HEK293 (cell line): ENCODE measurements around the gene PRMT7.

Experiments
- CTCF ChIA-PET: fragments of 350-600 bp; formaldehyde crosslinking; extraction: SDS; loops from one replicate; lab custom pipeline; 2021; ENCODE audit warnings: antibody characterized with exemption; lab: Yijun Ruan, JAX
- POLR2A ChIA-PET: fragments of 300-600 bp; formaldehyde crosslinking; extraction: SDS; loops from one replicate; lab custom pipeline; 2020; ENCODE audit warnings: antibody characterized with exemption, inconsistent platforms; lab: Yijun Ruan, JAX
- H3K27ac ChIP-seq: fragments of 200-500 bp; sonication (Bioruptor generic); 2 replicates; pipeline ENCODE4 v1.5.1; 2014; ENCODE audit warnings: low read depth, low read length, control low read depth, inconsistent platforms; ENCODE audit errors: extremely low read depth
- H3K36me3 ChIP-seq, 2 experiments: fragments of 200-500 bp in 1 of 2; sonication (Bioruptor generic) in 1 of 2; 1 replicate in 1 of 2; 2 replicates in 1 of 2; pipeline ENCODE4 v1.5.1; 2014 to 2017; ENCODE audit warnings: inconsistent platforms in 2 of 2, low read length in 2 of 2; ENCODE audit not compliant: control insufficient read depth in 2 of 2, insufficient read depth in 1 of 2
- H3K4me1 ChIP-seq: fragments of 200-500 bp; sonication (Bioruptor generic); 2 replicates; pipeline ENCODE4 v1.5.1; 2014; ENCODE audit warnings: mild to moderate bottlenecking, low read length, inconsistent platforms; ENCODE audit not compliant: control insufficient read depth, insufficient read depth
- H3K4me3 ChIP-seq: 2 replicates; pipeline ENCODE4 v1.5.1; 2011; ENCODE audit warnings: low read depth, mild to moderate bottlenecking, control low read depth, low read length, moderate library complexity
- H3K9me3 ChIP-seq: fragments of 200-500 bp; sonication (Bioruptor generic); 2 replicates; pipeline ENCODE4 v1.5.1; 2014; ENCODE audit warnings: low read depth, low read length, inconsistent platforms; ENCODE audit not compliant: control insufficient read depth, insufficient read depth
- FEZF1 ChIP-seq: fragments of 450-650 bp; formaldehyde crosslinking; IDR thresholded peaks from 2 replicates; pipeline ENCODE4 v1.5.1; 2016; ENCODE audit warnings: missing biosample characterization, missing genetic modification characterization
- IKZF3 ChIP-seq: fragments of 450-650 bp; IDR thresholded peaks from 2 replicates; pipeline ENCODE4 v1.5.0; 2018; ENCODE audit warnings: missing biosample characterization, mild to moderate bottlenecking, missing genetic modification characterization, moderate library complexity
- MZF1 ChIP-seq: fragments of 450-650 bp; formaldehyde crosslinking; IDR thresholded peaks from 2 replicates; pipeline ENCODE4 v1.5.1; 2017; ENCODE audit warnings: missing biosample characterization, missing genetic modification characterization, borderline replicate concordance
- REPIN1 ChIP-seq: fragments of 450-650 bp; formaldehyde crosslinking; IDR thresholded peaks from 2 replicates; pipeline ENCODE4 v1.5.1; 2017; ENCODE audit warnings: missing biosample characterization, missing genetic modification characterization, low read depth
- ZBTB11 ChIP-seq: fragments of 450-650 bp; formaldehyde crosslinking; conservative IDR thresholded peaks from 2 replicates; pipeline ENCODE4 v1.5.1; 2016; ENCODE audit warnings: low read depth, missing biosample characterization, missing genetic modification characterization
- ZNF558 ChIP-seq: fragments of 450-650 bp; formaldehyde crosslinking; IDR thresholded peaks from 2 replicates; pipeline ENCODE4 v1.5.1; 2016; ENCODE audit warnings: missing biosample characterization, missing genetic modification characterization
- ZNF561 ChIP-seq: fragments of 450-650 bp; IDR thresholded peaks from 2 replicates; pipeline ENCODE4 v1.5.1; 2018; ENCODE audit warnings: missing biosample characterization, missing genetic modification characterization, borderline replicate concordance
- TF ChIP-seq, protein P1 (sequence below): fragments of 450-650 bp; IDR thresholded peaks from 2 replicates; pipeline ENCODE4 v1.5.1; 2018; ENCODE audit warnings: missing biosample characterization, mild to moderate bottlenecking, missing genetic modification characterization

PRMT7 gene

DNA sequence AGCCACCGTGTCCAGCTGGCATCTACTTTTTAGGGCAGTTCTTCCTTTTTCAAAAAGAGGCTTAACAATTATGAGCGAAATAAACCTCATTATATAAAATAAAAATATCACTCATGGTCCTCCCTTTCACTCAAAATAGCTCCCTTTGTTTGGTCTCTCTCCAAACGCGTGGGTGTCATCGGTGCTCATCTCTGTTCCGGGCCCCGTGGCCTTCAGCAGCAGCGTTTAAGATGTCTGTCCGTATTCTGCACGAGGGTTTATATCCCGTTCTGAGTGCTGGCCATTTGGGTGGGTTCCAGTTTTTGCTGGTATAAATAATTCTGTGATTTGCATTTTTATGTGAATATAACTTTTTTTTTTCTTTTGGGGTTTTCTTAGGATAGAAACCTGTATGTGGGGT lies 33.4 kb downstream of the PRMT7 start:
- Histone ChIP-seq H3K36me3 (peaks cover 24 to 94% of the 10 kb centered on the region in 2 experiments; a peak in 2 of 3 replicates), H3K4me3 (no peak overlapping the region), H3K9me3 (no peaks in the 10 kb centered on the region), H3K4me1 (no peaks in the 10 kb centered on the region), H3K27ac (no peak overlapping the region)
- POLR2A ChIA-PET, result interaction anchor here (1.0 kb wide), 1 partner anchor 33 kb away, joined by 3 read pairs; the partner anchor contains the start of genes PRMT7 and SLC7A6OS
- CTCF ChIA-PET, result interaction anchor here (1.1 to 1.4 kb wide), 2 partner anchors 53 to 82 kb away, joined by 3 to 5 read pairs; no protein-coding TSS in a partner anchor
- TF ChIP-seq FEZF1 (no peak), MZF1 (tag by site-specific recombination) (no peak), REPIN1 (tag by site-specific recombination) (no peak)
- TF ChIP-seq, protein P1, sequence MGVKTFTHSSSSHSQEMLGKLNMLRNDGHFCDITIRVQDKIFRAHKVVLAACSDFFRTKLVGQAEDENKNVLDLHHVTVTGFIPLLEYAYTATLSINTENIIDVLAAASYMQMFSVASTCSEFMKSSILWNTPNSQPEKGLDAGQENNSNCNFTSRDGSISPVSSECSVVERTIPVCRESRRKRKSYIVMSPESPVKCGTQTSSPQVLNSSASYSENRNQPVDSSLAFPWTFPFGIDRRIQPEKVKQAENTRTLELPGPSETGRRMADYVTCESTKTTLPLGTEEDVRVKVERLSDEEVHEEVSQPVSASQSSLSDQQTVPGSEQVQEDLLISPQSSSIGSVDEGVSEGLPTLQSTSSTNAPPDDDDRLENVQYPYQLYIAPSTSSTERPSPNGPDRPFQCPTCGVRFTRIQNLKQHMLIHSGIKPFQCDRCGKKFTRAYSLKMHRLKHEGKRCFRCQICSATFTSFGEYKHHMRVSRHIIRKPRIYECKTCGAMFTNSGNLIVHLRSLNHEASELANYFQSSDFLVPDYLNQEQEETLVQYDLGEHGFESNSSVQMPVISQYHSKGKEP (tag by site-specific recombination), result no peak

- H3K9me3 ChIP-seq, result no peaks in the 10 kb centered on the region
- POLR2A ChIA-PET, result interaction anchor here (0.7 kb wide), 1 partner anchor 527 kb away, joined by 3 read pairs; no protein-coding TSS in a partner anchor
- peaks cover 24 to 94% of the 10 kb centered on the region in 2 experiments; a peak in 2 of 3 replicates for H3K36me3 ChIP-seq
- TF ChIP-seq ZNF561 (tag by site-specific recombination), result no peak
- H3K27ac ChIP-seq, result no peak overlapping the region
- CTCF ChIA-PET, result interaction anchor here (0.9 kb wide), 1 partner anchor 28 kb away, joined by 3 read pairs; no protein-coding TSS in a partner anchor
- H3K4me1 ChIP-seq, result no peaks in the 10 kb centered on the region
- H3K4me3 ChIP-seq, result no peak overlapping the region
Observed at GRCh38 chr16:68345351-68345810, 34.6 kb downstream of the PRMT7 start.

- Histone ChIP-seq H3K9me3 (no peaks in the 10 kb centered on the region), H3K27ac (no peak overlapping the region), H3K36me3 (peaks cover 22 to 94% of the 10 kb centered on the region in 2 experiments; a peak in 2 of 3 replicates), H3K4me1 (no peaks in the 10 kb centered on the region), H3K4me3 (no peak overlapping the region)
- ChIA-PET POLR2A (no interaction called here), CTCF (interaction anchor here (0.9 kb wide), 1 partner anchor 27 kb away, joined by 3 read pairs; no protein-coding TSS in a partner anchor)
- TF ChIP-seq ZNF558 (tag by site-specific recombination) (no peak), ZBTB11 (tag by site-specific recombination) (no peak)
Observed at GRCh38 chr16:68345958-68346635, 35.3 kb downstream of the PRMT7 start.

GRCh38 chr16:68346892-68347480 lies 36.2 kb downstream of the PRMT7 start:
- no peak overlapping the region for H3K4me3 ChIP-seq
- H3K9me3 ChIP-seq, result no peaks in the 10 kb centered on the region
- peaks cover 15 to 93% of the 10 kb centered on the region in 2 experiments; a peak in 2 of 3 replicates for H3K36me3 ChIP-seq
- CTCF ChIA-PET, result interaction anchor here (1.8 kb wide), 1 partner anchor 18 kb away, joined by 7 read pairs; no protein-coding TSS in a partner anchor
- no peak for TF ChIP-seq IKZF3 (tag by site-specific recombination)
- POLR2A ChIA-PET, result no interaction called here
- H3K4me1 ChIP-seq, result no peaks in the 10 kb centered on the region
- no peak overlapping the region for H3K27ac ChIP-seq
